Left hindlimb (tissue), 1 donor: ENCODE measurements around the gene ETV3L.
A peak's percentile ranks its signal among the peaks of the same experiment; 100 is the strongest.
"Not testable (repeated sequence)": the region's sequence is repeated elsewhere in the genome, so short reads cannot be mapped to it uniquely, and the experiment has no call there.

Experiments used
- DNase-seq: peaks from one replicate; pipeline ENCODE4 v3.0.0-alpha.2; 2018

Gene ETV3L

GRCh38 chr1:157104598-157105293, 5.1 kb upstream of the ETV3L start:
- no peak for DNase-seq

GRCh38 chr1:157103268-157103667, 3.7 kb upstream of the ETV3L start:
- DNase-seq, result no peak

DNA sequence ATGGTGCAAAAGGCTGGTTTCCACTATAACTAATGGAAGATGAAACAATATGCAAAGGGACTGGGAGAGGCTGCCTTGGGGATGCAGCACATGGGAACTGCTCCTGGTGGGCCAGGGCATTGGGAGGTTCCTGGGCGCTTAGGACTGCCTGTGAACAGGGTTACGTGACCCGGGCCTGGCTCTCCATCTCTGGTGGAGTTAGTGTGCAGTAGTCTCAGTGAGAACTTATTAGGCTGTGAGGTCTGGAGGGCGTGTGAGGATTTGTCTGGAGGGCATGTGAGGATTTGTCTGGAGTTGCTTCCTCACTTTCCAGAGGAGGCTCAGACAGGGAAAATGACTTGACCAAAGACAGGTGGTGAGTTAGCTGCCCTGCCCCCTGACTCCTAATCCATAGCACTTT, 1.5 kb upstream of the ETV3L start:
- DNase-seq, result no peak

GRCh38 chr1:157098987-157099632, 498 bp downstream of the ETV3L start:
- DNase-seq, result not testable (repeated sequence)

DNA sequence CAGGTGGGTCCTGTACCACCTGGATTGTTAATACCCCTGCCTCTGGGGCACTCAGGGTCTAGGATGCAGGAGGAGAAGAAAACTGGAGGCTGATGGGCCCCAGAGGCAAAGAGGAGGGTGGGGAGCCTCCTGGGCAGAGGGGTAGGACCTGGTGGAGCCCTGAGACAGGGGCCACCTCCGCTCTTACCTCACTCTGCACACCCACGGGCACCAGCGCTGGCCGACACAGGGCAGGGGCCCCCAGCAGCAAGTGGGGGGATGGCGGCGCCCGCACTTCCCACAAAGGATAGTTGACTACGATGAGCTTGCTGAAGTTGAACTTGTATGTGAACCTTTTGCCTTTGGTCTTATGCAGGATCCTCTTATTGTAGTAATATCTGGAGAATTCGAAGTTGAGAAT, 1.1 kb downstream of the ETV3L start:
- DNase-seq, result no peak

- DNase-seq, result no peak
These were observed 1.9 kb downstream of the ETV3L start for GRCh38 chr1:157097692-157098091.

DNA sequence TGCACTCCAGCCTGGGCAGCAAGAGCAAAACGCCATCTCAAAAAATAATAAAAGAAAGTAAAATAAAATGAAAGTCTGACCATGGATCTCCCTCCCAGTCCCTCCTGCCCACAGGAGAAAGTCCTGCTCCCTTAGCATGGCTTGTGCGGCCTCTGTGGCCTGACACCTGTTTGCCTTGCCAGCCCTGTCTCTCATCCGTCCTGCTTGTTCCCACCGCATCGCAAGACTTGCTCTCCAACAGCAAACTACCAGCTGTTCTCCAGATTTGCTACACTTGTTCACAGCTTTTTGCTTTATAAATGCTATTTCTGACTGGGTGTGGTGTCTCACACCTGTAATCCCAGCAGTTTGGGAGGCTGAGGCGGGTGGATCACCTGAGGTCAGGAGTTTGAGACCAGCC, 2.7 kb downstream of the ETV3L start:
- DNase-seq, result no peak

- DNase-seq, result no peak
These were observed 4.1 kb downstream of the ETV3L start for GRCh38 chr1:157095551-157095950.

DNA sequence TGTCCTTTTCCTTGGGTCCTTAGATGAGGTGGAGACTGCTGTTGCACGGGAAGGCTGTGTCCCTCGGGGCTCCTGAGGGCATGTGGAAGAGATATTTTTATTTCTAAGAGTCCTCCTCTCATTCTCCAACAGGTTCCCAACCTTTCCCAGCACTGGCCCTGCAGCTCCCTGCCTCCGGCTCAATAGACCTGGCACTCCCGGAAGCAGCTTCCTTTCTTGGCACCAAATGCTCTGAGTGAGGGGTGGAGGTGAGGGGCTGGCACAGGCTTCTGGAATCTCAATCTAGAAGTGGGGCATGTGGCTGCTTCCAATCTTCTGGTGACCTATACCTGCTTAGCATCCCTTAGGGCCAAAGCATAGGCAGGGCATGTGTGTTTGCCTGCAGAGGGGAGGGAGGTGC, 4.5 kb downstream of the ETV3L start:
- DNase-seq, result no peak

GRCh38 chr1:157092831-157093230, 6.8 kb downstream of the ETV3L start:
- peak; percentile 56 for DNase-seq

- no peak for DNase-seq
These were observed 7.8 kb downstream of the ETV3L start for GRCh38 chr1:157091668-157092273.

- DNase-seq, result no peak
These were observed 8.4 kb downstream of the ETV3L start for GRCh38 chr1:157091186-157091585.

DNA sequence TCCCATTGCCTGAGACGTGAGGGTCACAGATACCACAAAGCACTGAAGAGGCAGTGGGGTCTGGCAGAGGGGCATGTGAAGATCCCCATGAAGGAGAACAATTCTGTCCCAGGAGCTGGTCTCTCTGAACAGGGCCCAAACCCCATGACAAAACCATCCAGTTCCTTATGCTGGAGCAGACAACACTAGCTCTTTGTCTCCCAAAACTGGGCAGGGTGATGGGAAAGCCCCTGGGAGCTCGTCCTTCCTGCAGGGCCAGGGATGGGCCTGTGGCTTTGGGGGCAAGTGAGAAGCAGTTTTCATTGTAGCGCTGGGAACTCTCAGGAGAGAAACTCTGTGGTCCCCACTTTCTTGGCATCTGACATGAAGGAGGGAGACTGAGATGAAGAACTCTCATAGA, 8.8 kb downstream of the ETV3L start:
- no peak for DNase-seq

GRCh38 chr1:157090196-157090647, 9.4 kb downstream of the ETV3L start:
- DNase-seq, result peak; percentile 88

GRCh38 chr1:157089789-157090188, 9.8 kb downstream of the ETV3L start:
- DNase-seq, result no peak

DNA sequence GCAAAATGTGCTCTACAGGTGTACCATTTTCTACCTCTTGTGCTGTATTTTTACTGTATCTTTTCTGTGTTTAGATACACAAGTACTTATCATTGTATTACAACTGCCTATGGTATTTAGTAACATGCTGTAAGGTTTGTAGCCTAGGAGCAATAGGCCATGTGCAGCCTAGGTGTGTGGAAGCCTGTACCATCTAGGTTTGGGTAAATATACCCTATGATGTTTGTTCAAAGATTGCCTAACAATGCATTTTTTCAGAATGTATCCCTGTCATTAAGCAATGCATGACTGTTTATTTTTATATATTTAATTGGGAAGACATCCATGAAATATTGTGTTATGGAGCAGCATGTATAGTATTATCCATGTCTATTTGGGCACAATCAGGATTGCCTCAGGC, 11.0 kb downstream of the ETV3L start:
- DNase-seq, result no peak

DNA sequence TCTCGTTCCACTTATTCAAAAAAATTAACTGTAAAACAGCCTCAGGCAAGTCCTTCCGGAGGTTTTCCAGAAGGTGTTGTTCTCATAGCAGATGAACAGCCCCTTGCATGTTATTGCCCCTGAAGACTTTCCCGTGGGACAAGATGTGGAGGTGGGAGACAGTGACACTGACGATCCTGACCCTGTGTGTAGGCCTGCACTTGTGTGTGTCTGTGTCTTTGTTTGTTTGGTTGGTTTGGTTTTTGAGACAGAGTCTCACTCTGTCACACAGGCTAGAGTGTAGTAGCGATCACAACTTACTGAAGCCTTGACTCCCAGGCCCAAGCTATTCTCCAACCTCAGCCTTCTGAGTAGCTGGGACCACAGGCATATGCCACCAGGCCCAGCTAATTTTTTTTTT, 12.6 kb downstream of the ETV3L start:
- DNase-seq, result no peak

GRCh38 chr1:157086299-157086698, 13.3 kb downstream of the ETV3L start:
- DNase-seq, result no peak

DNA sequence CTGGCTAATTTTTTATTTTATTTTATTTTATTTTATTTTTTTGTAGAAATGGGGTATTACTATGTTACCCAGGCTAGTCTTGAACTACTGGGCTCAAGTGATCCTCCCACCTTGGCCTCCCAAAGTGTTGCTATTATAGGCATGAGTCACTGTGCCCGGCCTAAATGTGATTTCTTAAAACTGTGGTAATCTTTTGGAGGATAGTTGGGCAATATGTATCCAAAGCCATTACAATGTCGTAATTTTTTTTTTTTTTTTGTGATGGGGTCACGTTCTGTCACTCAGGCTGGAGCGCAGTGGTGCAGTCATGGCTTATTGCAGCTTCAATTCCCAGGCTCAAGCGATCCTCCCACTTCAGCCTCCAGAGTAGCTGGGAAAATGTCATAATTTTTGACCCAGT, 14.2 kb downstream of the ETV3L start:
- no peak for DNase-seq

GRCh38 chr1:157084720-157085119, 14.9 kb downstream of the ETV3L start:
- DNase-seq, result no peak

DNA sequence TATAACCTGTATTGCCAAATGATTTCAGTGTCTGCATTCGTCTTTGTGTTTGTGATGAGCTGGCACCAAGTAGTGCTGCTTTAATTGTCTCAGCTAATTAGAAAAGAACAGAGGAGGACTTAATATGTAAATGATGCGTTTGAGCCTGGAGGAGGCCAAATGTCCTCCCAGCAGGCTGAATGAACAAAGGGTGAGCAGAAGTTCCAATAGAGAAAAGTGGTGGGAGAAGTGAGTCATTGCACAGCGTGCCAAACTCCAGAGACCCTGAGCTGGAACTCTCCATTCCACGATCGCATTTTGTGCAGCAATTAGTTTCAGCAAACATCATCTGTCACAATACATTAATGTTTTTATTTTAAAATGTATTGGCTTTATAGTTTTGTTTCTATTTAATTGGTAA, 17.9 kb downstream of the ETV3L start:
- DNase-seq, result no peak

DNA sequence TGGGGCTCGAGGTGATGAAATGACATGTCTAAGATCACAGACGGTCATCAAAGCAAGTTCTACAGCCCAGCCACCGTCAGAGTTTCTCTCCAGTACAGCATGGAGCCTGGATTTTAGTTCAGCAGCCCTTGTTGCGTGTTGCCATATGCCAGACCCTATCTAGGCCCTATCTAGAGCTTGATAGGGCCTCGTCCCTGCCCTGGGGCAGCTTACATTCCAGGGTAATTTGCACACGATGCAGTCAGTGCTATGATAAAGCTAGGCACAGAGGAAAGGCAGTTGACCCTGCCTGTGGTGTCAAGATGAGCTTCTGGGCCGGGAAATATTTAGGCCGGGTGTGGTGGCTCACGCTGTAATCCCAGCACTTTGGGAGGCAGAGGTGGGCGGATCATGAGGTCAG, 18.9 kb downstream of the ETV3L start:
- no peak for DNase-seq

DNA sequence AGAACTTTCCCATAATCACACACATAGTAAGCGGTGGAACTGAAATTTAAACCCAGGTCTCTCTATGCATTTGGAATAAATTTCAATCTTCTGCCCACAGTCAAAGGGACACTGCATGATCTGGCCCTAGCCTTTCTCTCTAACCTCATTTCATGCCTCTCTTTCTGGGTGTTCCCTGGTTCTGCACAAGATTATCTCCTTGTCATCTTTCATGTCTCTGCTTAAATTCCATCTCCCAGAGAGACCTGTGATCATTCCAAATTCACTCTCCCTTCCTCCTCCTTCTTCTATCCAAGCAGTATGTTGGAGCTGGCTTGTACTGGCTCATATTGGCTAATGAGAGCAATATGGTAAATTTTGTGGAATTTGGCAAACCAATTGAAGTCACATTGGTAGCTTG, 22.2 kb downstream of the ETV3L start:
- no peak for DNase-seq

GRCh38 chr1:157073944-157074685, 25.5 kb downstream of the ETV3L start:
- DNase-seq, result peak; percentile 77
